Tibial nerve (tissue), 4 donors: Measurements from ENCODE around the gene RPS19. TPM values are rescaled to one million over a fixed set of nuclear protein-coding genes. Genes with fewer than 3 reads are reported as not detected.

Source experiments
- DNase-seq, 2 donors: peaks; one replicate each; pipeline ENCODE4 v3.0.0-alpha.2; 2019; ENCODE audit warnings: low spot score in 2 of 2
- H3K27ac ChIP-seq, 4 donors: fragments of 200-600 bp; sonication (generic) in 3 of 4; one replicate each; pipeline ENCODE4 v1.5.1; 2017 to 2019; ENCODE audit warnings: mild to moderate bottlenecking in 1 of 4
- H3K27me3 ChIP-seq, 2 donors: fragments of 200-600 bp; sonication (generic) in 1 of 2; one replicate each; pipeline versions ENCODE4 v1.5.1 to v1.6.0; 2017 to 2019
- H3K36me3 ChIP-seq, 3 donors: fragments of 200-600 bp; sonication (generic); one replicate each; pipeline ENCODE4 v1.5.1; 2018 to 2019
- H3K4me1 ChIP-seq, 4 donors: fragments of 200-600 bp; sonication (generic) in 3 of 4; one replicate each; pipeline ENCODE4 v1.5.1; 2017 to 2019
- H3K4me3 ChIP-seq, 4 donors: fragments of 200-600 bp; sonication (generic) in 3 of 4; one replicate each; pipeline ENCODE4 v1.5.1; 2017 to 2019; ENCODE audit warnings: mild to moderate bottlenecking in 1 of 4, moderate library complexity in 1 of 4
- H3K9me3 ChIP-seq, 4 donors: fragments of 200-600 bp; sonication (generic) in 3 of 4; one replicate each; pipeline ENCODE4 v1.5.1; 2017 to 2019
- EP300 ChIP-seq, 2 donors: sonication (generic); formaldehyde crosslinking; IDR thresholded peaks; one replicate each; pipeline ENCODE4 v1.6.1; 2017; ENCODE audit warnings: antibody characterized with exemption in 2 of 2, mild to moderate bottlenecking in 1 of 2
- POLR2A ChIP-seq, 2 donors: fragments of 450-650 bp; IDR thresholded peaks; one replicate each; pipeline ENCODE4 v1.6.1; 2017; ENCODE audit warnings: antibody characterized with exemption in 2 of 2, mild to moderate bottlenecking in 2 of 2, moderate library complexity in 2 of 2
- WGBS, 2 donors: methylation state at CpG; one replicate each; pipeline ENCODE4 v1.1.5; 2018; 5-methylcytosine and 5-hydroxymethylcytosine counted together
- total RNA-seq, 4 donors: library from RNA; depleted of rRNA; stranded (reverse); fragments of >200 nt; gene quantifications; one replicate each; pipeline ENCODE4 v1.1.0, GENCODE V29; 2016
- TF ChIP-seq, protein P1 (sequence below), 5 experiments: fragments of 200-600 bp in 3 of 5; fragments of 450-650 bp in 2 of 5; sonication (generic) in 3 of 5; IDR thresholded peaks; one replicate each; pipeline ENCODE4 v1.5.1; 2016 to 2019; ENCODE audit warnings: antibody characterized with exemption in 5 of 5, mild to moderate bottlenecking in 3 of 5, moderate library complexity in 2 of 5

Gene RPS19
- total RNA-seq, result 1,000 to 10,000 TPM in 2 of 4 donors, 100 to 1,000 TPM in 2; 835 to 1,204 (median 1,038) TPM

DNA sequence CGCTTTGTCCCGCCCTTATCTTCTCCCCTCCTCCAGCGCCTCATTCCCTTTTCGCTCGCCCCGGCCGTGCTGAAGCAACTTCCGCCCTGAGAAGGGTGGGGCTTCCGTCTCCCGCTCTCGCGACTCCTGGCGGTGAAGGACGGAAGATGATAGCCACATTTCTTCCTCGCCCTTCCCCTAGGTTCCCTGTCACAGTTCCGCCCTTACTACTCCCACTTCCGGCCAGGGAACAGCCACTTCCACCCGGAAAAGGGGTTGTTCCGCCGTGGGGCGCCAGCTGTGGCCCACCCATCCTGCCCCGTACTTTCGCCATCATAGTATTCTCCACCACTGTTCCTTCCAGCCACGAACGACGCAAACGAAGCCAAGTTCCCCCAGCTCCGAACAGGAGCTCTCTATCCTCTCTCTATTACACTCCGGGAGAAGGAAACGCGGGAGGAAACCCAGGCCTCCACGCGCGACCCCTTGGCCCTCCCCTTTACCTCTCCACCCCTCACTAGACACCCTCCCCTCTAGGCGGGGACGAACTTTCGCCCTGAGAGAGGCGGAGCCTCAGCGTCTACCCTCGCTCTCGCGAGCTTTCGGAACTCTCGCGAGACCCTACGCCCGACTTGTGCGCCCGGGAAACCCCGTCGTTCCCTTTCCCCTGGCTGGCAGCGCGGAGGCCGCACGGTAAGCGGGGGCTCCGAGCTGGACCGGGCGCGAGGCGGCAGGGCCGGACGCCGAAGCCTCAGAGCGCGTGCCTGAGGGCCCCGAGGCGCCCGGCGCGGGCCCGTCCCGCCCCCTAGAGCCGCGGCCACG lies at the start of gene RPS19:
TSS of gene RPS19 (plus strand) at position 638 of the 801 bp plus-strand sequence. CDS start 520 bp downstream, outside the sequence.
- peaks cover 0 to 8% of the 10 kb centered on the region in 2 donors for H3K27me3 ChIP-seq
- H3K4me3 ChIP-seq, result peak within 1 kb of the TSS; percentile 66 to 98 (median 94)
- peak; percentile 89 to 93 for TF ChIP-seq EP300 (IDR thresholded peaks at IDR 0.05)
- TF ChIP-seq, protein P1, sequence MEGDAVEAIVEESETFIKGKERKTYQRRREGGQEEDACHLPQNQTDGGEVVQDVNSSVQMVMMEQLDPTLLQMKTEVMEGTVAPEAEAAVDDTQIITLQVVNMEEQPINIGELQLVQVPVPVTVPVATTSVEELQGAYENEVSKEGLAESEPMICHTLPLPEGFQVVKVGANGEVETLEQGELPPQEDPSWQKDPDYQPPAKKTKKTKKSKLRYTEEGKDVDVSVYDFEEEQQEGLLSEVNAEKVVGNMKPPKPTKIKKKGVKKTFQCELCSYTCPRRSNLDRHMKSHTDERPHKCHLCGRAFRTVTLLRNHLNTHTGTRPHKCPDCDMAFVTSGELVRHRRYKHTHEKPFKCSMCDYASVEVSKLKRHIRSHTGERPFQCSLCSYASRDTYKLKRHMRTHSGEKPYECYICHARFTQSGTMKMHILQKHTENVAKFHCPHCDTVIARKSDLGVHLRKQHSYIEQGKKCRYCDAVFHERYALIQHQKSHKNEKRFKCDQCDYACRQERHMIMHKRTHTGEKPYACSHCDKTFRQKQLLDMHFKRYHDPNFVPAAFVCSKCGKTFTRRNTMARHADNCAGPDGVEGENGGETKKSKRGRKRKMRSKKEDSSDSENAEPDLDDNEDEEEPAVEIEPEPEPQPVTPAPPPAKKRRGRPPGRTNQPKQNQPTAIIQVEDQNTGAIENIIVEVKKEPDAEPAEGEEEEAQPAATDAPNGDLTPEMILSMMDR (IDR thresholded peaks at IDR 0.05), result peak; percentile 74 to 95 (median 92)
- TF ChIP-seq POLR2A (IDR thresholded peaks at IDR 0.05), result peak; percentile 61 to 79
- 0% methylated on average over 47 to 63 of the region's 76 CpGs for WGBS, 2 donors
- H3K36me3 ChIP-seq, result peaks cover 0 to 36% (median 0%) of the 10 kb centered on the region in 3 donors
- peak; percentile 98 to 99 for DNase-seq
- peak within 1 kb of the TSS; percentile 85 to 98 (median 93) for H3K27ac ChIP-seq
- H3K4me1 ChIP-seq, result peaks cover 3 to 46% (median 32%) of the 10 kb centered on the region in 4 donors
- H3K9me3 ChIP-seq, result no peaks in the 10 kb centered on the region

DNA sequence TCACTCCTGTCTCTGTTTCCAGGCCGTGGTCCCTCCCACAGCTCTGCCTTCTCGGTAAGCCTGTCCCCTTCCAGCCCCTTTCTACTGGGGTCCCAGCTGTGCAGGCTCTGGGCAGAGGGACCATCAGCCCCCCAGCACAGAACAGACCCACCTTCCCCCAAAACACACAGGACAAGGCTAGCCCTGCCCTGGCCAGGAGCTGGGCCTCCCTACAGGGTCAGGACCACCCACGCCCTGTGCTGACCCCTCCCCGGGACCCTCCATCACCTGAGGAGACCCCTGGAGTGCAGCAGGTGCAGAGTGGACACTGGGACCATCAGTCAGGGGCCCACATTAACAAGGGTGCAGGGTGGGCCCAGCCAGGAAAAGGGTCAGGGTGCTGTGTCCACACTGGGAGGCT lies 49.8 kb upstream of the RPS19 start:
- TF ChIP-seq EP300 (IDR thresholded peaks at IDR 0.05) (no peak), POLR2A (IDR thresholded peaks at IDR 0.05) (no peak)
- TF ChIP-seq, protein P1 (IDR thresholded peaks at IDR 0.05), result no peak
- no peaks in the 10 kb centered on the region for H3K36me3 ChIP-seq
- no peaks in the 10 kb centered on the region for H3K9me3 ChIP-seq
- no peak overlapping the region for H3K27ac ChIP-seq
- 71 to 79% methylated on average over 3 to 4 of the region's 4 CpGs for WGBS, 2 donors
- H3K27me3 ChIP-seq, result no peaks in the 10 kb centered on the region
- no peak for DNase-seq
- H3K4me3 ChIP-seq, result no peak overlapping the region
- H3K4me1 ChIP-seq, result no peaks in the 10 kb centered on the region

DNA sequence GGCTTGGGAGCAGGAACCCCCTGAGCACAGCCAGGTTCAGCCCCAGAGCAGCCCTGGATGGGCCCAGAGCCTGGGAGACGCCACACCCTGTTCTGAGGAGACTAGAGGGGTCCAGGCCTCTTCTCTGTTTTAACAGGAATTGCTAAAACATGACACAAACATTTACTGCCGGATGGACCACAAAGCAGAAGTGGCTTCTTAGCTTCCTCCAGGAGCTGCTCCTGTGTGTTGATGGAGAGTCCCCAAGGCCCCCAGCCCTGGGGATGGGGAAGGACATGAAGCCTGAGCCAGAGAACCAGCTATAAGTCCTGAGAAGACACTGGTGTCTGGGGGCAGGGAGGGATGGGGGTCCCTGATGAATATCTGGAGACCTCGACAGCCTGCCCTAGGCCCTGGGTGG lies 49.0 kb upstream of the RPS19 start:
- Histone ChIP-seq H3K9me3 (no peaks in the 10 kb centered on the region), H3K4me1 (no peaks in the 10 kb centered on the region), H3K36me3 (no peaks in the 10 kb centered on the region), H3K27me3 (no peaks in the 10 kb centered on the region), H3K27ac (no peak overlapping the region), H3K4me3 (no peak overlapping the region)
- no peak for DNase-seq
- TF ChIP-seq, protein P1 (IDR thresholded peaks at IDR 0.05), result no peak
- TF ChIP-seq POLR2A (IDR thresholded peaks at IDR 0.05) (no peak), EP300 (IDR thresholded peaks at IDR 0.05) (peak in 1 of 2 donors; percentile 26)
- 33 to 53% methylated on average over 3 of the region's 3 CpGs for WGBS, 2 donors

DNA sequence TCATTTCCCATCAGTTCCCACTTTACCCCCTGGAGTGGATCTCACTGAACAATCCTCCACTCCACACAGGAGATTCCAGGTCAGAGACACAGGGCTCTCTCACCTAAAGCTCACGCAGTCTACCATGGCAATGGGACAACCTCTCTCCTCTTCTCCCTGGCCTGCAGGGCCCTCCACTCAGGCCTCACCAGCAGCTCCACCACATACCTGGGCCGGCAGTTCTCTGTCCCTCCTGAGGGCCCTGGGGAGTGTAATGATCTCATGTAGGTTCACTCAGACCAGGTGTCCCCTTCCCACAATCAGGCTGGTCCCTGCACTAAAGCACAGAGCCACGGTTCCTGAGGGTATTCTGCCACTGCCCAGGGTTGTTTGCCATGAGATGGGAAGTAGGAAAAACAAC lies 48.1 kb upstream of the RPS19 start:
- Histone ChIP-seq H3K9me3 (no peaks in the 10 kb centered on the region), H3K4me1 (no peaks in the 10 kb centered on the region), H3K4me3 (no peak overlapping the region), H3K27ac (no peak overlapping the region), H3K27me3 (no peaks in the 10 kb centered on the region), H3K36me3 (no peaks in the 10 kb centered on the region)
- 57 to 67% methylated on average over 2 to 3 of the region's 3 CpGs for WGBS, 2 donors
- DNase-seq, result no peak
- TF ChIP-seq POLR2A (IDR thresholded peaks at IDR 0.05), result no peak
- TF ChIP-seq EP300 (IDR thresholded peaks at IDR 0.05), result no peak
- TF ChIP-seq, protein P1 (IDR thresholded peaks at IDR 0.05), result no peak

DNA sequence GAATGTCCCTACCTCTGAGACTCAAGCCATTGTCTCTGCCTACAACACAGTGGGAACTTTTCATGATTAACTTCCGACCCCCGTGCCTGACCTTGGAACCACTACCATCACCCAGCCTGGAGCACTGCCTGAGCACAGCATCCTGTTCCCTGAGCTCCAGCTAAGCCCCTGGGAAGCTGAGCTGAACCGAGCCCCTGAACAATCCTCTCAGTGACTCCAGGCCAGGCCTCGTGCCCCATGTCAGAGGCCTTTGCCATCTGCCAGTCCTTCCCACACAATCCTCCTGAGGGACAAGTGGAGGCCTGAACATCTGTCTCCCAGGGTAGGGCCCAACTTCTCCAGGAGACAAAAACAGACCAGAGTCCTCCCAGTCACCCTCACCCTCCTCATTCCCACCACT lies 46.1 kb upstream of the RPS19 start:
- no peak for DNase-seq
- H3K27me3 ChIP-seq, result no peaks in the 10 kb centered on the region
- no peaks in the 10 kb centered on the region for H3K9me3 ChIP-seq
- H3K4me1 ChIP-seq, result no peaks in the 10 kb centered on the region
- no peak overlapping the region for H3K27ac ChIP-seq
- TF ChIP-seq, protein P1 (IDR thresholded peaks at IDR 0.05), result no peak
- TF ChIP-seq POLR2A (IDR thresholded peaks at IDR 0.05), result no peak
- TF ChIP-seq EP300 (IDR thresholded peaks at IDR 0.05), result no peak
- WGBS, 2 donors, result 54 to 57% methylated on average over 3 to 4 of the region's 4 CpGs
- H3K36me3 ChIP-seq, result no peaks in the 10 kb centered on the region
- no peak overlapping the region for H3K4me3 ChIP-seq
